ENCODE measurements around the gene C1QBP.
"Not testable (repeated sequence)": the region's sequence is repeated elsewhere in the genome, so short reads cannot be mapped to it uniquely, and the experiment has no call there.

Gene C1QBP

DNA sequence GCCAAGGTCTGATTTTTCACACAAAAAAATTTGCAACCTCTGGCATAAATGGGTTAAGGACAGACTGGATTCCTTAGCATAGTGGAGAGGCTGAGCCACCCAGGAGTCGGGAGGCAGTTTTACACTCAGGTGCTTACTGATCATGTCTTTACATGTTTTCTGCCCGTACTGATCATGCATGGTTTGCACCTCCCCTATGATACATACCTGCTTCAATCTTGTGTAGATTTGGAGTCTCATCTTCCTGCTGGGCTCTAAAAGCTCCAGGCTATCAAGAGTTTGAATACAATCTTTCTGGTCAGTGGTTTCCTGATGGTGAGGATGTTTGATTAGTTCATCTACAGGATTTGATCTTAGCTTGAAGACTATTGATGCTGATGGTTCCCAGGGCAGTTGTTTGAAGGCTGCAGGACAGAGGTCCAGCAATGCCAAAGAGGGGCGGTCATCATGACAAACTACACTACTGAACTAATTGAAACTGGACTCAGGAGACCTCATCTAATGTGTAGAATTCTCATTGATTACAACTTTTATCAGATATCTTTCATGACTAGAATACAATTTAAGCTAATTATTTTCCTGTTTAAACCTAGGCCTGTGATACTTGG lies 6.9 kb downstream of the C1QBP start:
- no peak for DNase-seq

DNA sequence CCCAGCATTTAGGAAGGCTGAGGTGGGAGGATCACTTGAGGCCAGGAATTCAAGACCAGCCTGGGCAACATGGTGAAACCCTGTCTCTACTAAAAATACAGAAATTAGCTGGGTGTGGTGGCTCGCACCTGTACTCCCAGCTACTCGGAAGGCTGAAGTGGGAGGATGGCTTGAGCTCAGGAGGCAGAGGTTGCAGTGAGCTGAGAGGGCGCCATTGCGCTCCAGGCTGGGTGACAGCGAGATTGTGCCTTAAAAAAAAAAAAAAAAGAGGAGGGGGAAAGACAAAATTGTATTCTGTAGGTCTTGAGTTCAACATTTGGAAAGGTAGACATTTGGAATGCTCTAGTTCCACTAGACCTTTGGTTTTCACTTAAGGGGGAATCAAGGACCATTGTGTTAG lies 7.7 kb downstream of the C1QBP start:
- not testable (repeated sequence) for DNase-seq

GRCh38 chr17:5430413-5430999 lies 8.4 kb downstream of the C1QBP start:
- DNase-seq, result no peak

DNA sequence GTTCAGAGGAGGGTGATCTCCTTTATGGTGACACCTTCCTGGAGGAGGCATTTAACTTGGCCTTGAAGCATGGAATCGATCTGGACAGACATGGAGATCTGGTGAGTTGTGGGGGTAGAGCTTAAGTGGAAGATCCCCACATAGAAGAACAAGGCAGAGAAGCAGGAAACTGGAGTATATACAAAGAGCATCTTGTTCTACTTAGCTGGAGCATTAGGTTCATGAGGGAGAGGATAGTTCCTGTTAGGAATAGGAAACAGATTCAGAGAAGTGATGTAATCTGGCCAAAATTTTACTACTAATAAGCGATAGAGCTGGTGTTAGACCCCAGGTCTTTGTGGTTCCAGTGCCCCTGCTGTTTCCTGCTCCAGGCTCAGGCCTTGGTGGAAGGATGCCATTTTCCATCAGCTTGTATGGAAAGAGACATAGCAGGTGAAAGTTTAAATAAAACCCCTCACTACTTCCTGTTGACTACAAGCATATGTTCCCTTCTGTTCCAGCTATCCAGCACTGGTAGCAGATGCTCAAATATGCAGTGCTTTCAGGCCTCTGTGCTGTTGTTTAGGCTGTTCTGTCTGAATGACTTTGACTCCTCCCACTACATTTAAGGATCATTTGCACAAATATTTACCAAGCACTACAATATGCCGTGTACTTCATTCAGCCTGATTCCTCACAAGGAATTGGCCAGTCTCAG lies 9.6 kb downstream of the C1QBP start:
- no peak for DNase-seq

GRCh38 chr17:5425826-5426225 lies 13.1 kb downstream of the C1QBP start:
- no peak for DNase-seq

DNA sequence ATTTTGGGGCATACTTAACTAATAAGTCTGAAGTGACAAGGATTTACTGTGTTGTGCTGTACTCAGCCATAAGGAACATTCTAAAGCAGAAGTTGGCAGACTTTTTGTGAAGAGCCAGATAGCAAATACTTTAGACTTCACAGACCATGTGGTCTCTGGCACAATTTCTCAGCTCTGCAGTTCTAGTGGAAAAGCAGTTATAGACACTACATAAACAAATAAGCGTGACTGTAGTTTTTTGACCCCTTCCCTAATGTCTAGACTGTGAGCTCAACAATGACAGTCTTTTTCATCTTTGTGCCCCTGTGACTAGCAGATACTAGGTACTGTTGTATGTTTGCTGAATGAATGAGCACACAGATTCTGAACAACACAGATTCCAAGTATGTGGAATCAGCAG lies 14.0 kb downstream of the C1QBP start:
- DNase-seq, result no peak

GRCh38 chr17:5422505-5422904 lies 16.4 kb downstream of the C1QBP start:
- no peak for DNase-seq

- peak; percentile 96 for DNase-seq
Observed at GRCh38 chr17:5419959-5420653, 18.8 kb downstream of the C1QBP start, which contains the start of gene RPAIN. Gene RPAIN (plus strand): TSS chr17:5420182. CDS start chr17:5420211, 29 bp downstream.

GRCh38 chr17:5419356-5419958 lies 19.5 kb downstream of the C1QBP start, which contains the start of gene NUP88:
Gene NUP88 (minus strand): TSS chr17:5419662. CDS start chr17:5419650, 12 bp downstream.
- DNase-seq, result peak; percentile 99

DNA sequence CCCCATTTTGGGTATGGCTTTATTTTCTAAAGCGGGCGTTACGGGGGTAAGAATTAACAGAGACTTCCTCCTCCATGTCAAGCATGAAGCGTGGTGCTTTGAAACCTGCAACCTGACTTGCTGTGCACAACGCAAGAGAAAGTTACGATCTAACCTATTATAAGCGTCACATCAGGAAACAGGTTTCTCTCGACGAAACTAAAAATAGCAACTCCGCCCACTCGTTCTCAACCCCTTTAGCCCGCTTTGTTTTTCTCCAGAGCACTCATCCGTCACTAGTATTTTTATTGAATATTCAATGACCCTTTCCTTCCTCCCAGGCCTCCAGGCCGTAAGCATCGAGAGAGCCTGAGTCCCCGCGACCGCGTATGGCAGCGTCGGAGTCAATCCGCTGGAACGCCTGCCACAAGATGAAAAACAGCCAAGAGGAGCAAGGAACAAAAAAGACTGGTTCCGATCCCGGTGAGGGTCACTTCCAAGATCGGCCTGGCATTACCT lies 20.0 kb downstream of the C1QBP start:
- peak; percentile 85 for DNase-seq

DNA sequence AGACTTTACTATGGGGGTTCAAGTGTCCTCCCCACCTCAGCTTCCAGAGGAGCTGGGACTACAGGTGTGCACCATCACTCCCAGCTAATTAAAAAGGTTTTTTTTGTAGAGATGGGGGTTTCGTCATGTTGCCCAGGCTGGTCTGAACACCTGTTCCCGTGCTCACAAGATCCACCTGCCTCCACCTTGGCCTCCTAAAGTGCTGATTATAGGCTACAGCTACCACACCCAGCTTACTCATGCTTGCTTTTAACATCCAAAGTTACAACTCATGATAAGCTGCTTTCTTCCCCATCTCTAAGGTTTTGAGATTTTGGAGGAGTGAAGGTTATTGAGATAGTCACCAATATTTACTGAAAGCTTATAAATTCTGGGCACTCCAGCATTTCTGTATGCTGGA lies 22.1 kb downstream of the C1QBP start:
- DNase-seq, result no peak

- DNase-seq, result no peak
Observed at GRCh38 chr17:5413682-5414081, 25.3 kb downstream of the C1QBP start.

- DNase-seq, result no peak
Observed at GRCh38 chr17:5410594-5411272, 28.2 kb downstream of the C1QBP start.

- DNase-seq, result no peak
Observed at GRCh38 chr17:5408186-5408585, 30.8 kb downstream of the C1QBP start.

GRCh38 chr17:5405400-5405799 lies 33.6 kb downstream of the C1QBP start:
- DNase-seq, result no peak

DNA sequence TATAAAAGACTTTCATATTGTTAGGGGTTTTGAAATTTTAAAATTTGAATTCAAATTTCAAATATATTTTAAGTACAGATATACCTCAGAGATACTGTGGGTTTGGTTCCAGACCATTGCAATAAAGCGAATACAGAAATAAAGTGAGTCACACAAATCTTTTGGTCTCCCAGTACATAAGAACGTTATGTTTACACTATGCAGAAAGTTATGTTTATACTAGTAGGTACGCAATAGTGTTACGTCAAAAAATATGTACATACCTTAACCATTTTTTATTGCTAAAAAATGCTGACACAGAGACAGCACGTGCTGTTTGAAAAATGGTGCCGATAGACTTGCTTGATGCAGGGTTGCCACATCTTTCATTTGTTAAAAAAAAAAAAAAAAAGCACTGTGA lies 39.2 kb downstream of the C1QBP start:
- DNase-seq, result no peak

- DNase-seq, result no peak
Observed at GRCh38 chr17:5396612-5397011, 42.3 kb downstream of the C1QBP start.

GRCh38 chr17:5391678-5392077 lies 47.3 kb downstream of the C1QBP start:
- DNase-seq, result no peak

Data from activated effector memory CD4-positive, alpha-beta T cell treated with anti-CD3 and anti-CD28 coated beads, Interleukin-2, amount 50 U/mL, for 16 hours (primary cell).